Transverse colon (tissue), 4 donors: ENCODE measurements around the gene PTPRG.

Source experiments
- EP300 ChIP-seq: sonication (generic); formaldehyde crosslinking; IDR thresholded peaks from one replicate; pipeline ENCODE4 v1.6.1; 2017; ENCODE audit warnings: antibody characterized with exemption, low read depth
- POLR2A ChIP-seq: fragments of 450-650 bp; IDR thresholded peaks from one replicate; pipeline ENCODE4 v1.6.1; 2016; ENCODE audit warnings: antibody characterized with exemption, mild to moderate bottlenecking, moderate library complexity
- POLR2AphosphoS5 ChIP-seq, 3 donors: sonication (generic); formaldehyde crosslinking; IDR thresholded peaks; one replicate each; pipeline ENCODE4 v1.6.1; 2016; ENCODE audit warnings: antibody characterized with exemption in 3 of 3
- TF ChIP-seq, protein P1 (sequence below), 5 experiments: fragments of 200-600 bp in 3 of 5; fragments of 450-650 bp in 2 of 5; sonication (generic) in 3 of 5; IDR thresholded peaks; 1 replicate in 2 of 5; 2 replicates in 3 of 5; pipeline ENCODE4 v1.5.1; 2016 to 2017; ENCODE audit warnings: antibody characterized with exemption in 5 of 5, inconsistent platforms in 3 of 5, mild to moderate bottlenecking in 2 of 5, moderate library complexity in 1 of 5

DNA sequence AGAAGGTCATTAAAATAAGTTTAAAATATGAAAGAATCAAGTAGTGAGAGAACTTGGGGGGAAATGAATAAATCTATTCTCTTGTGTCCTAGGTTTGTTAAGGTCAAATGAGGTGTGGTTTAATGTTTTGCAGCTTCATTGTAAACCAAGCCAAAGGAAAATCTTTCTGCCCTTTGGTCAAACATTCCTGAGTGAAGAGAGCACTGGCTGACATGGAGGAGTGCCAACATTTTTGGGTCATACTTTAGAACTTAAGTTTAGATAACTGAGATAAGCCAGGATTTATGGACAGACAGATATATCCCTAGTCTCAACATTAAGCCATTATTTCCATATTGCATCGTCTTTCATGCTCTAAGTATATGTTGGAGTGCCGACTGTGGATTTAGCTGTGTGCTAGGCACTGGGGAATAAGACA is 66.4 kb downstream of the PTPRG start:
- TF ChIP-seq EP300 (no peak), POLR2A (no peak), POLR2AphosphoS5 (IDR thresholded peaks at IDR 0.05) (no peak)
- TF ChIP-seq, protein P1, sequence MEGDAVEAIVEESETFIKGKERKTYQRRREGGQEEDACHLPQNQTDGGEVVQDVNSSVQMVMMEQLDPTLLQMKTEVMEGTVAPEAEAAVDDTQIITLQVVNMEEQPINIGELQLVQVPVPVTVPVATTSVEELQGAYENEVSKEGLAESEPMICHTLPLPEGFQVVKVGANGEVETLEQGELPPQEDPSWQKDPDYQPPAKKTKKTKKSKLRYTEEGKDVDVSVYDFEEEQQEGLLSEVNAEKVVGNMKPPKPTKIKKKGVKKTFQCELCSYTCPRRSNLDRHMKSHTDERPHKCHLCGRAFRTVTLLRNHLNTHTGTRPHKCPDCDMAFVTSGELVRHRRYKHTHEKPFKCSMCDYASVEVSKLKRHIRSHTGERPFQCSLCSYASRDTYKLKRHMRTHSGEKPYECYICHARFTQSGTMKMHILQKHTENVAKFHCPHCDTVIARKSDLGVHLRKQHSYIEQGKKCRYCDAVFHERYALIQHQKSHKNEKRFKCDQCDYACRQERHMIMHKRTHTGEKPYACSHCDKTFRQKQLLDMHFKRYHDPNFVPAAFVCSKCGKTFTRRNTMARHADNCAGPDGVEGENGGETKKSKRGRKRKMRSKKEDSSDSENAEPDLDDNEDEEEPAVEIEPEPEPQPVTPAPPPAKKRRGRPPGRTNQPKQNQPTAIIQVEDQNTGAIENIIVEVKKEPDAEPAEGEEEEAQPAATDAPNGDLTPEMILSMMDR (IDR thresholded peaks at IDR 0.05) = no peak
